H1 (cell line): Measurements from ENCODE around the gene SLC16A9. TPM values are rescaled to one million over a fixed set of nuclear protein-coding genes. Genes with fewer than 3 reads are reported as not detected.
"Not testable (repeated sequence)": the region's sequence is repeated elsewhere in the genome, so short reads cannot be mapped to it uniquely, and the experiment has no call there.

Experiments
- CTCF ChIA-PET: fragments of 300-600 bp; sonication (Branson Sonifier 250); formaldehyde crosslinking; loops from one replicate; lab custom pipeline; 2021; ENCODE audit not compliant: partially characterized antibody; lab: Charles Lee
- POLR2A ChIA-PET: fragments of 300-600 bp; sonication (Branson Sonifier 250); formaldehyde crosslinking; loops from one replicate; lab custom pipeline; 2021; ENCODE audit warnings: inconsistent platforms; ENCODE audit not compliant: partially characterized antibody; lab: Charles Lee
- DNase-seq, 2 experiments: peaks; one replicate each; pipeline versions ENCODE4 v3.0.0 to v3.0.0-alpha.2; 2010 to 2022; ENCODE audit warnings: low spot score in 2 of 2, low read depth in 1 of 2, mixed read lengths in 1 of 2
- FAIRE-seq: peaks from 2 replicates; lab custom pipeline; 2011; peaks lifted over from hg19 to GRCh38; lab: Jason Lieb, UNC
- H2AFZ ChIP-seq: 2 replicates; pipeline ENCODE4 v1.8.1; 2012; ENCODE audit warnings: low read length, inconsistent platforms
- H2AK5ac ChIP-seq: 2 replicates; pipeline ENCODE4 v1.6.1; 2013; ENCODE audit warnings: low read depth, low read length
- H2BK120ac ChIP-seq: replicated peaks from 2 replicates; pipeline ENCODE3; 2013; ENCODE audit warnings: low read depth, low read length, inconsistent platforms
- H2BK12ac ChIP-seq: 2 replicates; pipeline ENCODE4 v1.6.1; 2013; ENCODE audit warnings: low read depth, low read length
- H2BK15ac ChIP-seq: 2 replicates; pipeline ENCODE4 v1.6.1; 2013; ENCODE audit warnings: low read length
- H2BK20ac ChIP-seq: 2 replicates; pipeline ENCODE4 v1.6.1; 2013; ENCODE audit warnings: low read length
- H2BK5ac ChIP-seq: 2 replicates; pipeline ENCODE4 v1.6.1; 2013; ENCODE audit warnings: low read depth, low read length
- H3K14ac ChIP-seq: 2 replicates; pipeline ENCODE4 v1.6.1; 2013; ENCODE audit warnings: inconsistent platforms; ENCODE audit not compliant: insufficient read length
- H3K18ac ChIP-seq: 2 replicates; pipeline ENCODE4 v1.6.1; 2013; ENCODE audit warnings: low read length; ENCODE audit errors: extremely low read depth
- H3K23ac ChIP-seq: 2 replicates; pipeline ENCODE4 v1.6.1; 2013; ENCODE audit warnings: inconsistent platforms; ENCODE audit not compliant: insufficient read length
- H3K23me2 ChIP-seq: 2 replicates; pipeline ENCODE4 v1.6.1; 2013; ENCODE audit warnings: low read depth, low read length
- H3K27ac ChIP-seq: 2 replicates; pipeline ENCODE4 v1.6.1; 2011; ENCODE audit warnings: low read depth, low read length, inconsistent platforms
- H3K27me3 ChIP-seq, 4 experiments: replicated peaks in 1 of 4; 1 replicate in 1 of 4; 2 replicates in 3 of 4; pipeline versions ENCODE4 v1.6.1 to v1.8.1; 2011 to 2013; ENCODE audit warnings: low read length in 3 of 4, mild to moderate bottlenecking in 3 of 4, inconsistent platforms in 2 of 4, mixed read lengths in 2 of 4, moderate library complexity in 1 of 4; ENCODE audit not compliant: control insufficient read depth in 3 of 4, insufficient read depth in 3 of 4; ENCODE audit errors: extremely low read depth in 1 of 4
- H3K36me3 ChIP-seq, 4 experiments: 2 replicates each; pipeline versions ENCODE4 v1.6.1 to v1.8.1; 2011 to 2013; ENCODE audit warnings: mild to moderate bottlenecking in 4 of 4, low read length in 3 of 4, moderate library complexity in 2 of 4, control low read depth in 1 of 4, inconsistent platforms in 1 of 4; ENCODE audit not compliant: insufficient read depth in 4 of 4, control insufficient read depth in 2 of 4
- H3K4ac ChIP-seq: replicated peaks from 2 replicates; pipeline ENCODE3; 2013; ENCODE audit warnings: low read length, low read depth, mixed read lengths, inconsistent platforms; ENCODE audit not compliant: insufficient read length
- H3K4me1 ChIP-seq, 4 experiments: replicated peaks in 1 of 4; 1 replicate in 1 of 4; 2 replicates in 3 of 4; pipeline versions ENCODE4 v1.6.1 to v1.8.1; 2011 to 2013; ENCODE audit warnings: low read length in 3 of 4, inconsistent platforms in 2 of 4, mixed read lengths in 1 of 4; ENCODE audit not compliant: insufficient read depth in 4 of 4, control insufficient read depth in 3 of 4
- H3K4me2 ChIP-seq, 2 experiments: 2 replicates each; pipeline versions ENCODE4 v1.6.1 to v1.8.1; 2011 to 2013; ENCODE audit warnings: low read depth in 2 of 2, low read length in 2 of 2, control low read depth in 1 of 2, inconsistent platforms in 1 of 2, mild to moderate bottlenecking in 1 of 2; ENCODE audit not compliant: insufficient read depth in 1 of 2
- H3K4me3 ChIP-seq, 4 experiments: fragments of 200-600, 300-600 bp in 1 of 4; sonication (generic), shearing (Covaris generic), sonication (Bioruptor Twin) in 1 of 4; 2 replicates each; pipeline versions ENCODE4 v1.5.1 to v1.8.1; 2011 to 2016; ENCODE audit warnings: low read length in 4 of 4, low read depth in 3 of 4, control low read depth in 2 of 4, inconsistent platforms in 2 of 4, mild to moderate bottlenecking in 2 of 4, mixed read lengths in 1 of 4, moderate library complexity in 1 of 4; ENCODE audit not compliant: insufficient read depth in 2 of 4; ENCODE audit errors: extremely low read depth in 1 of 4
- H3K56ac ChIP-seq: replicated peaks from 2 replicates; pipeline ENCODE3; 2013; ENCODE audit warnings: low read depth, mild to moderate bottlenecking, mixed read lengths, low read length, inconsistent platforms; ENCODE audit not compliant: insufficient read length
- H3K79me1 ChIP-seq: 2 replicates; pipeline ENCODE4 v1.6.1; 2013; ENCODE audit warnings: low read depth, low read length, control low read depth
- H3K79me2 ChIP-seq, 2 experiments: 2 replicates each; pipeline versions ENCODE4 v1.6.1 to v1.8.1; 2012 to 2013; ENCODE audit warnings: low read length in 2 of 2, mild to moderate bottlenecking in 2 of 2, inconsistent platforms in 1 of 2; ENCODE audit not compliant: insufficient read depth in 2 of 2, control insufficient read depth in 1 of 2
- H3K9ac ChIP-seq, 4 experiments: replicated peaks in 1 of 4; 1 replicate in 1 of 4; 2 replicates in 3 of 4; pipeline versions ENCODE4 v1.6.1 to v1.8.1; 2011 to 2013; ENCODE audit warnings: low read depth in 3 of 4, low read length in 3 of 4, control low read depth in 2 of 4, mild to moderate bottlenecking in 2 of 4, moderate library complexity in 2 of 4, inconsistent platforms in 1 of 4; ENCODE audit errors: extremely low read depth in 1 of 4
- H3K9me3 ChIP-seq, 2 experiments: 2 replicates each; pipeline versions ENCODE4 v1.6.1 to v1.8.1; 2012 to 2013; ENCODE audit warnings: mild to moderate bottlenecking in 2 of 2, moderate library complexity in 2 of 2, control low read depth in 1 of 2, inconsistent platforms in 1 of 2, low read depth in 1 of 2, low read length in 1 of 2, mixed read lengths in 1 of 2; ENCODE audit not compliant: insufficient read depth in 2 of 2
- H4K20me1 ChIP-seq, 2 experiments: replicated peaks in 1 of 2; 2 replicates each; pipeline versions ENCODE3 to v1.8.1; 2011 to 2013; ENCODE audit warnings: inconsistent platforms in 2 of 2, low read length in 2 of 2, mild to moderate bottlenecking in 1 of 2; ENCODE audit not compliant: insufficient read depth in 2 of 2, control insufficient read depth in 1 of 2
- H4K5ac ChIP-seq: 2 replicates; pipeline ENCODE4 v1.6.1; 2013; ENCODE audit warnings: low read length, low read depth, mixed read lengths, inconsistent platforms; ENCODE audit not compliant: insufficient read length
- H4K8ac ChIP-seq: 2 replicates; pipeline ENCODE4 v1.8.0; 2013; ENCODE audit warnings: mild to moderate bottlenecking, moderate library complexity, low read length, inconsistent platforms; ENCODE audit not compliant: insufficient read depth; ENCODE audit errors: extremely low read depth
- H4K91ac ChIP-seq: replicated peaks from 2 replicates; pipeline ENCODE3; 2013; ENCODE audit warnings: low read length, mixed read lengths, inconsistent platforms; ENCODE audit not compliant: insufficient read length
- WGBS, 2 experiments: shearing (Covaris generic) in 1 of 2; methylation state at CpG; one replicate each; pipeline versions ENCODE4 v1.1.6 to v1.1.7; 2013 to 2015; ENCODE audit warnings: low lambda C conversion rate in 2 of 2, mixed read lengths in 2 of 2, inconsistent platforms in 1 of 2, low coverage in 1 of 2, missing lambda C conversion rate in 1 of 2; ENCODE audit not compliant: insufficient replicate concordance in 2 of 2, insufficient coverage in 1 of 2, insufficient read length in 1 of 2; ENCODE audit errors: extremely low coverage in 1 of 2, missing lambda C conversion rate in 1 of 2; 5-methylcytosine and 5-hydroxymethylcytosine counted together
- polyA plus RNA-seq, 7 experiments: library from polyadenylated mRNA; depleted of rRNA in 3 of 7; stranded (reverse) in 5 of 7; unstranded in 2 of 7; fragments of >200 nt in 5 of 7; fragments of 200-250 nt in 2 of 7; gene quantifications; 1 replicate in 5 of 7; 2 replicates in 1 of 7; 4 replicates in 1 of 7; pipeline versions ENCODE4 v1.2.1 to v1.2.3, GENCODE V29; 2011 to 2013; ENCODE audit warnings: missing spikeins in 2 of 7, mixed read lengths in 2 of 7
- total RNA-seq: library from RNA; stranded (reverse); fragmentation: NEBNext Ultra II Directional; extraction: Animal tissue kit (Norgen Biotek cat#: 25700); gene quantifications from 2 replicates; pipeline ENCODE4 v1.2.1, GENCODE V29; 2021

The SLC16A9 gene
- total and polyA plus RNA-seq, 2 of the 8 experiments (the other 6 are each of a cell fraction or from before 2014, with no cell fraction given) = 11.2 to 20.5 TPM

DNA sequence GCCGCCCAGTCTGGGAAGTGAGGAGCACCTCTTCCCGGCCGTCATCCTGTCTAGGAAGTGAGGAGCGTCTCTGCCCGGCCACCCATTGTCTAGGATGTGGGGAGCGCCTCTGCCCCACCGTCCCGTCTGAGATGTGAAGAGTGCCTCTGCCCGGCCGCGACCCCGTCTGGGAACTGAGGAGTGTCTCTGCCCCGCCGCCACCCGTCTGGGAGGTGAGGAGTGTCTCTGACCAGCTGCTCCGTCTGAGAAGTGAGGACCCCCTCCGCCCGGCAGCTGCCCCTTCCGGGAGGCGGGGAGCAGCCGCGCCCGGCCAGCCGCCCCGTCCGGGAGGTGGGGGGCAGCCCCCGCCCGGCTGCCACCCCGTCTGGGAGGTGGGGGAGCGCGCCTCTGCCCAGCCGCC, 34.5 kb upstream of the SLC16A9 start:
- DNase-seq, H3K79me1 ChIP-seq, H3K27ac ChIP-seq, H4K5ac ChIP-seq, H3K9ac ChIP-seq, H3K4me2 ChIP-seq, H2AFZ ChIP-seq, H2BK120ac ChIP-seq, H2AK5ac ChIP-seq, H3K14ac ChIP-seq, H2BK15ac ChIP-seq, H3K56ac ChIP-seq, H3K18ac ChIP-seq, POLR2A ChIA-PET, H2BK20ac ChIP-seq, H2BK12ac ChIP-seq, CTCF ChIA-PET, H4K20me1 ChIP-seq, H3K27me3 ChIP-seq, H3K23ac ChIP-seq, FAIRE-seq, H3K36me3 ChIP-seq, H4K91ac ChIP-seq, H3K4me3 ChIP-seq, H3K23me2 ChIP-seq, H3K4ac ChIP-seq, H3K4me1 ChIP-seq, H4K8ac ChIP-seq, H2BK5ac ChIP-seq, H3K79me2 ChIP-seq: not testable (repeated sequence)
- WGBS, 2 experiments = 91% methylated on average over 9 of the region's 32 CpGs; no CpG with 5 or more reads in 1 of the 2 experiments
- H3K9me3 ChIP-seq = peaks cover 3 to 17% of the 10 kb centered on the region in 2 experiments; a peak in 3 of 4 replicates
